GM19455 (cell line): ENCODE results near the gene FER1L5.

Source experiments
- ATAC-seq: cut with Tn5 transposase; IDR thresholded peaks from one replicate; pipeline ENCODE4 v1.9.1; 2021; ENCODE audit not compliant: unreplicated experiment

Gene FER1L5

GRCh38 chr2:96642564-96643360 lies at the start of gene FER1L5:
TSS of gene FER1L5 (plus strand) at chr2:96642764. CDS start at chr2:96642837, 73 bp downstream.
- no peak for ATAC-seq

DNA sequence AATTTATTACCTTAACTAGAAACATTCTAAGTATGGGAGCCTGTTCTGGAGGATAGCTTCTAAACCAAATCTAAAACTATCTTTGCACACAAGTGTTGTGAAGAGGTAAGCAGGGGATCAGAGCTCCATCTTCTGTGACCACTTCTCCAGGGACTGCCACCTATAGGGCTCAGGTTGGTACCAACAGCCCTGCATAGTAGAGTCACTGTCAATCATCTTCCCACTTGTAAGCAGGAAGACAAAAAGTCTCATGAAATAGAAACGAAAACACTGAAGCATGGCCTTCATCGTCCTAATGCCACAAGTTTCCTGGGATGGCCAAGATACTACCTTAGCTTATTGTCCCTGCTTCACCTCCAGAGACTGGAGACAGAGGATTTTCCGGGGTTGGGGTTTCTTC lies 48.3 kb upstream of the FER1L5 start:
- no peak for ATAC-seq

GRCh38 chr2:96594691-96595152 lies 47.8 kb upstream of the FER1L5 start:
- no peak for ATAC-seq

GRCh38 chr2:96596596-96596995 lies 46.0 kb upstream of the FER1L5 start:
- no peak for ATAC-seq

DNA sequence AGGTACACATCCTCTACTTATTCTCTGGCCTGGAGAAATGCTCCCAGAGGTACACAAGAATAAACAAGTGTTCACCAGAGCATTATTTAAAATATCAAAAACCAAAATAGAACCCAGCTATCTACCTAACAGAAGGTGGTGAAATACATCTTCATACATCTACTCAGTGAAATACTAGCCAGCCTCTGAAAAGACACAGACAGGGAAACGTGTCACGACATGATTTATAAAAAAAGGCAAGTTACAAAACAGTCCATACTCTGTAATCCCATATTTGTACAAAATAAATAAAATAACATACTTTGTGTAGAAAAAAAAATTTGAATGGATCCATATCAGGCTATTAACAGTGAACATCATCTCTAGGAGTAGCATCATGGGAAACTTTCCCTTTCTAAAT lies 42.6 kb upstream of the FER1L5 start:
- ATAC-seq = no peak

DNA sequence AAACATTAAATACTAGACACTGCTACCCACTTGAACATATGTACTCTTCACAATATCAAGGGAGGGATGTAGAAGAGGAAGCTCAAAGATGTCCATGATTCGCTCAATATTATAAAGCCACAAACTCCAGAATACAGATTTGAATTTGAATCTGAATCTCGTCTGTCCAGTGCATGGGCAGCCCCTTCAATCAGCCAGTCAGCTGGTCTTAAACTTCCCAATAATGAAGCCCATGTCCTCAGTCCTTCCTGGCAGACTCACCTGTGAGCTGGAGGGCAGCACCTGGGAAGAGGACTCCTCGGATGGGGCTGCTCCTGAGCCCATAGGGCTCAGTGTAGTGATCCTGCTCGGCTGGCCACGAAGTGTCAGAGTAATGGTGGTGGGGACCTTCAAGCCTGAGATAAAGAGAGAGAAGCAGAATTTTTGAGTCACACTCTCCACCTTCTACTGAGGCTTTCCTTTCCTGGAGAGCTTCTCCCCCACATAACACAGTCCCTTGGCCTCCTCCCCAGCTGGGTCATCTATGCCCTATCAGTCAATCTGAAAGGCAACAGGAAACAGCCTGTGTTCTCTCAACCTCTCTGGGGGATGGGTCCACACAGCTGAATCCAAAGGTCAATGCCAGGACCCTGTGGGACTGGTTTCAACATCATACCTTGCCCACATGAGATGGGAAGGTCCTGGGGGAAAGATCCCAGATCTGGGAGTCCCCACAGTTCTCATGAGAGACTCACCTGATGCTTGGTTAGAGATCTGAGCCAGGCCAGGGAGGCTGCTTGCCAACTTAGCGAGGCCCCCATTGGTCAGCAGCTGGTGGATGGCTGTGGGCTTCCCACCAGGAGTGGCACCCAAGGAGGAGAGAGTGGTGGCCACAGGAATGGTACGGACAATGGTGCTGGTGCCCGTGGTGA lies 40.9 kb upstream of the FER1L5 start:
- ATAC-seq = no peak

GRCh38 chr2:96602330-96602823 lies 40.2 kb upstream of the FER1L5 start:
- ATAC-seq = no peak

- no peak for ATAC-seq
Observed at GRCh38 chr2:96604104-96604503, 38.5 kb upstream of the FER1L5 start.

DNA sequence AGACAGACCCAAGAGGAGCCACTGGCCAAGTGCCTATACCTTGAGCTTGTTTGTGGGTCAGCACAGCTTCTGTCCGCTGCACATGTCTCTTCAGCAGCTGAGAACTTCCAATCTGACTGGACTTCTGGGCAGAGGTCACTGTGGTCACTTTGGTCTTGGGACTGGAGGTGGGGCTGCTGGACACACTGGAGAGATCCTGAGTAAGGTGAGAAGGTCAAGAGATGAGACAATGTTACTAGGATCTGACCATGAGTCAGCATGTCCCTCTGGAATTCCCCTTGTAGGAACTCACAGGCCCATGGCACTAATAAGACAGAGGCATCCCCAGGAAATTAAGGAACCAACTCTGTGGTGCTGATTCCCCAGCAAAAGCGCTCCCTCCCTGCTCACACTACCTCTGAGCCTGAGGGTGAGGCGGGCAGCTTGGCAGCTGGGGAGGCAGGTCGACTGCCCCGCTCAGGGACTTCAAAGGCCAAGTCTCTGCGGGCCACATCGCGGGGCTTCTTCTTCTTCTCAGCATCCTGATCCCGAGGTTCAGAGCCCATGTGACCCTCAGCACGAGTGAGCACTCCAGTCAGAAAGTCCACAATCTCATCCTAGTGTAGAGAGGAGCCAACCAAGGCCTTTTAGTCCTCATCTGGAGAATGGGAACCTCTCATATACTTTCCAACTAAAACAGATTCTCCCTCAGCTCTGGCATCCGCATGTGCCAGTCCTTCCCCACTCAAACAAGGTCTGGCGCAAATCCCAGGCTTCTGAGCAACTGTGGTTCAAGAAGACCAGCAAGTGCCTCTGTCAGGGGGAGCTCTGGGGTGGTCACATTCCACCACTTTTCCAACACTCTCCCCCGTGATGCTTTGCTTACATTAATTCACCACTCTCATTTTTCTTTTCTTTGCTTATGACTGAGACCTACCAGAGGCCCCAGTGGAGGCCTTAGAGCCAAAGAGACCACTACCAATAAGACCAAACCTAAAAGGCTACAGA lies 33.8 kb upstream of the FER1L5 start:
- ATAC-seq = no peak

- no peak for ATAC-seq
Observed at GRCh38 chr2:96616128-96616527, 26.4 kb upstream of the FER1L5 start.

GRCh38 chr2:96616535-96616934 lies 26.0 kb upstream of the FER1L5 start:
- ATAC-seq = no peak

DNA sequence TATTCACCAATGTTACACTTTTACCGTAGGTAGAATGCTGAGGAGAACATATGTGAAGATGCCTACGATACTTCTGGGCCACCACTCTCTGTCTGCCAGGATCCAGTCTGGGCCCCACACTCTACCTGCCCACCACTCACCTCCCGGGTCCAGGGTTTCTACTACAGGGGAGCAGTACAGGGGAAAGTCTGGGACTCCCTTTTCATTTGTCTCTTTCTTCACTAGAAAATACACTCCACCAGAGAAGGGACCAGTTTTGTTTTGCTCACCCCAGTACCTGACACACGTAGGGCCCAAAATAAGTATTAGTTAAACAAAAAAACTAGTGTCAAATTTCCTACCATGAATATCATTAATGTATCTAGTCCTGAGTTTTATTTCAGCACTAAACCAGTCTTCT lies 25.6 kb upstream of the FER1L5 start:
- no peak for ATAC-seq

DNA sequence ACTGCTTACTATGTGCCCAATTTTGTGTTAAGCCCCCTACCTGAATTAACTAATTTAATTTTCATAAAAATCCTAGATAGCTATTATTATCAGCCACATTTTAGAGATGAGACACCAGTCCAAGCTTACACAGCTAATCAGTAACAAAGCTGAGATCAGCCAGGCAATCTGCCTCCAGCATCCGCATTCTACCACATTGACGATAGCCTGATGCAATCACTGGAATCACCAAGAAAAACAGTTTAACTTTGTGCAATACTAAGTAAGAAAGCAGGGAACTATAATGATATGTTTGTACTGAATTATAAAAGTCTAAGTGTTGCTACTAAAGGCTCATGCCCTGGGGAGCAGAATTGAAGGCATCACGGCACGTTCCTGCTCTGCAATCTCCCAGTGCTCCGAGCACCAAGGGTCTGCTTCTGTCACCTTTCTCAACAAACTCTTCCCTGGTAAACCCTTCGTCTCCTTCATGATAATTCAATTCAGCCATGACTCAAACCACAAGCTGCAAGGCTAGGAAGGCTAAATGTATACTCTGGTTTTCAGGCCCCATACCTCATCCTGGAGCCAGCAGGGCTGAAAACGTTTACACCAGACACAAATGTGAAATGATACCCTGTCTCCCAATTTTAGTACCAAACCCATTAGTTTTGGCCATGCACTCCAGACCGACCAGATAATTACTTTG lies 23.8 kb upstream of the FER1L5 start:
- no peak for ATAC-seq

GRCh38 chr2:96622544-96622943 lies 20.0 kb upstream of the FER1L5 start:
- ATAC-seq = no peak

DNA sequence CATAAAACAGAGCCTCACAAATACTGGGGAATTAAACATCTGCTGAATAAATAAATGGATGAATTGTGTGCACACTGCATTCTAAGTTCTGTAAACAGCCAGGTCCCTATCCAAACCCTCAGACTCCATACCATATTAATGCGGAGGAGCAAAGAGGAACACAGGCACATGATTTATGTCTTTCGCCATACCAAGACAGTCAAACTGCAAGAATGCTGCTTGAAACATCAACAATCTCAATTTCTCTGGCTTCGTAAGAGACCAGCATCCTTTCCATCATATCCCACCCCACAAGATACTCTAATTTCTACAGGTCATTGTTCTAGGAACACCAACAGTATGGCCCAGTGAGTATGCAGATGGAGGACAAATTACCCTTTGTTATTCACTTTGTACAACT lies 19.4 kb upstream of the FER1L5 start:
- no peak for ATAC-seq

GRCh38 chr2:96625571-96626552 lies 16.7 kb upstream of the FER1L5 start:
- ATAC-seq = no peak

GRCh38 chr2:96626553-96626942 lies 16.0 kb upstream of the FER1L5 start:
- no peak for ATAC-seq

- ATAC-seq = no peak
Observed at GRCh38 chr2:96631804-96632435, 10.6 kb upstream of the FER1L5 start.
